ENCODE data around the gene CMTM6. TPM values are rescaled to one million over a fixed set of nuclear protein-coding genes. Genes with fewer than 3 reads are reported as not detected.

CMTM6 gene
- total and polyA plus RNA-seq, 2 of the 8 experiments (the other 6 are each of a cell fraction or from before 2014, with no cell fraction given): 24.0 to 51.5 TPM

DNA sequence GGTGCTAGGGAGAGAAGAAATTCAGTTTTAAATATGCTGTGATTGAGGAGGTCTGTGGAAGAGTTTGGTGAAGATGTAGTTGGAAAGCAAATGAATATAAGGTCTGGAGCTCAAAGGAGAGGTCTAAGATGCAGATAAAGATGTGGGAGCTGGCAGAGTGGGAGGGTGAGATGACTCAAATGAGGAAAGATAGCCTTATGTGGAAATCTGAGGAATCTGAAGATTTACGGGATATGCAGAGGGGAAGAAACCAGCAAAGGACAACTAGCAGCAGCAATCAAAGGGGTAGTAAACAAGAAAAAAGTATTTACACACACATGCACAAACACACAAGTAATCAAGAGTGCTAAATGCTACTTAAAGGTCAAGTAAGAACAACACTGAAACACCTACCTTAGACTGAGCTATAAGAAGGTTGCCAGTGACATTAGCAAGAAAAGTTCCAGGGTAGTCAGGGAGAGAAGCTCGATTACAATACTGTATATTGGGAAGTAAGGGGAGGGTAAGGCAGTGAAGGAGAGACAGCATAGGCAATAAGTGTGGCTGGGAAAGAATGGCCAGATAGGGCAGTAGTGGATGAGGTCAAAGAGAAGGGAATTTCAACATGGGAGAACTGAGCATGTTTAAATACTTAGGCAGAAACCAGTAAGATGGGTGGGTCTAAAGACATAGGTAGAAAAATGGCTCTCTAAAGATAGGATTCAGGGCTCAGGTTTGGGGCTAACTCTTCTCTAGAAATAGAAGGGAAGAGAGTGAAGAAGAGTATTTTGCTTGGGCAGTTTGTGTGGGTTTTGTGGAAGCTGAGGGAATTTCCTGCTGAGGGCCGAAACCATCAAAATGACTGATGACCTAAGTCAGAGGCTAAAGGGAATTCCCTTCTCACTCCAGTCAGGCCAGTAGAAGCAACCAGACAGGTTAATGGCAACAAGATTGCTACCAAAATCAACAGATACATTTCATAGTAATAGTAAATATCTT, 8.9 kb downstream of the CMTM6 start (continued):
- no peak for TF ChIP-seq SP1 (IDR thresholded peaks at IDR 0.05; ENCODE audit: low read depth, low read length)
- no peak for TF ChIP-seq TAF7 (optimal IDR thresholded peaks at IDR 0.05; ENCODE audit: borderline replicate concordance, low read depth, low read length)

Data from H1 (cell line).